HepG2 (cell line): Measurements from ENCODE around the gene IL32. TPM values are rescaled to one million over a fixed set of nuclear protein-coding genes. Genes with fewer than 3 reads are reported as not detected.
A peak's percentile ranks its signal among the peaks of the same experiment; 100 is the strongest.

Experiments used
- FOXK1 ChIP-seq: sonication (generic); formaldehyde crosslinking; IDR thresholded peaks from 2 replicates; pipeline ENCODE4 v1.4.0; 2020; ENCODE audit warnings: low read depth, missing genetic modification reagents, borderline replicate concordance
- GMEB1 ChIP-seq: sonication (generic); formaldehyde crosslinking; IDR thresholded peaks from 2 replicates; pipeline ENCODE4 v1.5.1; 2020; ENCODE audit warnings: missing genetic modification reagents, mild to moderate bottlenecking, borderline replicate concordance
- HMG20B ChIP-seq: conservative IDR thresholded peaks from 2 replicates; pipeline ENCODE4 v1.6.1; 2016; ENCODE audit warnings: missing genetic modification reagents, missing compliant biosample characterization
- MED13 ChIP-seq: sonication (generic); formaldehyde crosslinking; IDR thresholded peaks from 2 replicates; pipeline ENCODE4 v1.5.0; 2020; ENCODE audit warnings: missing genetic modification reagents
- MTF1 ChIP-seq: sonication (generic); formaldehyde crosslinking; IDR thresholded peaks from 2 replicates; pipeline ENCODE4 v1.5.0; 2020; ENCODE audit warnings: missing genetic modification reagents
- NCOA5 ChIP-seq: sonication (generic); formaldehyde crosslinking; IDR thresholded peaks from 2 replicates; pipeline ENCODE4 v1.4.0; 2020; ENCODE audit warnings: missing genetic modification reagents
- PATZ1 ChIP-seq: sonication (generic); formaldehyde crosslinking; IDR thresholded peaks from 2 replicates; pipeline ENCODE4 v1.4.0; 2020; ENCODE audit warnings: missing genetic modification reagents
- SMARCC2 ChIP-seq: fragments of 450-650 bp; IDR thresholded peaks from 2 replicates; pipeline ENCODE4 v1.6.1; 2017; ENCODE audit warnings: antibody characterized with exemption, mild to moderate bottlenecking
- SP5 ChIP-seq: IDR thresholded peaks from 2 replicates; pipeline ENCODE4 v1.6.1; 2016; ENCODE audit warnings: low read depth, borderline replicate concordance
- ZBTB33 ChIP-seq: sonication (generic); formaldehyde crosslinking; IDR thresholded peaks from 2 replicates; pipeline ENCODE4 v1.4.0; 2020; ENCODE audit warnings: missing genetic modification reagents
- ZEB1 ChIP-seq: IDR thresholded peaks from 2 replicates; pipeline ENCODE4 v1.6.1; 2012; ENCODE audit warnings: mild to moderate bottlenecking, low read depth, inconsistent platforms; ENCODE audit not compliant: insufficient replicate concordance
- ZFP82 ChIP-seq: sonication (generic); formaldehyde crosslinking; IDR thresholded peaks from 2 replicates; pipeline ENCODE4 v1.5.1; 2020; ENCODE audit warnings: mild to moderate bottlenecking, missing genetic modification reagents, borderline replicate concordance
- ZFX ChIP-seq: sonication (generic); formaldehyde crosslinking; IDR thresholded peaks from 2 replicates; pipeline ENCODE4 v1.4.0; 2020; ENCODE audit warnings: mild to moderate bottlenecking, low read depth, missing genetic modification reagents, moderate library complexity
- ZNF260 ChIP-seq: sonication (generic); formaldehyde crosslinking; IDR thresholded peaks from 2 replicates; pipeline ENCODE4 v1.4.0; 2020; ENCODE audit warnings: missing genetic modification reagents, low read depth, mild to moderate bottlenecking, borderline replicate concordance
- ZNF382 ChIP-seq: sonication (generic); formaldehyde crosslinking; IDR thresholded peaks from 2 replicates; pipeline ENCODE4 v1.5.0; 2020; ENCODE audit warnings: missing genetic modification reagents, mild to moderate bottlenecking, borderline replicate concordance
- ZNF572 ChIP-seq: sonication (generic); formaldehyde crosslinking; IDR thresholded peaks from 2 replicates; pipeline ENCODE4 v1.5.1; 2020; ENCODE audit warnings: mild to moderate bottlenecking, missing genetic modification reagents
- ZSCAN25 ChIP-seq: sonication (generic); formaldehyde crosslinking; IDR thresholded peaks from 2 replicates; pipeline ENCODE4 v1.8.0; 2022; ENCODE audit warnings: mild to moderate bottlenecking, missing genetic modification reagents
- polyA plus RNA-seq, 8 experiments: library from polyadenylated mRNA; depleted of rRNA in 3 of 8; stranded (reverse) in 7 of 8; unstranded in 1 of 8; fragments of >200 nt; fragmentation: Illumina TruSeq in 4 of 8; extraction: Trizol in 4 of 8; gene quantifications; 2 replicates each; pipeline versions ENCODE4 v1.2.1 to v1.2.3, GENCODE V29; 2011 to 2016; ENCODE audit warnings: low read depth in 4 of 8, missing spikeins in 1 of 8, mixed read lengths in 1 of 8; ENCODE audit not compliant: insufficient read depth in 1 of 8
- total RNA-seq, 5 experiments: library from RNA; depleted of rRNA; stranded (reverse); fragments of >200 nt; fragmentation: Illumina TruSeq; extraction: Trizol; gene quantifications; 2 replicates each; pipeline ENCODE4 v1.2.3, GENCODE V29; 2016; ENCODE audit warnings: low read depth in 1 of 5
- TF ChIP-seq, protein P1 (sequence below): sonication (generic); formaldehyde crosslinking; IDR thresholded peaks from 2 replicates; pipeline ENCODE4 v1.4.0; 2020; ENCODE audit warnings: missing genetic modification reagents, mild to moderate bottlenecking, borderline replicate concordance

IL32 gene
- total and polyA plus RNA-seq, 2 of the 13 experiments (the other 11 are each of a cell fraction or from before 2014, with no cell fraction given), result 115 to 165 TPM

DNA sequence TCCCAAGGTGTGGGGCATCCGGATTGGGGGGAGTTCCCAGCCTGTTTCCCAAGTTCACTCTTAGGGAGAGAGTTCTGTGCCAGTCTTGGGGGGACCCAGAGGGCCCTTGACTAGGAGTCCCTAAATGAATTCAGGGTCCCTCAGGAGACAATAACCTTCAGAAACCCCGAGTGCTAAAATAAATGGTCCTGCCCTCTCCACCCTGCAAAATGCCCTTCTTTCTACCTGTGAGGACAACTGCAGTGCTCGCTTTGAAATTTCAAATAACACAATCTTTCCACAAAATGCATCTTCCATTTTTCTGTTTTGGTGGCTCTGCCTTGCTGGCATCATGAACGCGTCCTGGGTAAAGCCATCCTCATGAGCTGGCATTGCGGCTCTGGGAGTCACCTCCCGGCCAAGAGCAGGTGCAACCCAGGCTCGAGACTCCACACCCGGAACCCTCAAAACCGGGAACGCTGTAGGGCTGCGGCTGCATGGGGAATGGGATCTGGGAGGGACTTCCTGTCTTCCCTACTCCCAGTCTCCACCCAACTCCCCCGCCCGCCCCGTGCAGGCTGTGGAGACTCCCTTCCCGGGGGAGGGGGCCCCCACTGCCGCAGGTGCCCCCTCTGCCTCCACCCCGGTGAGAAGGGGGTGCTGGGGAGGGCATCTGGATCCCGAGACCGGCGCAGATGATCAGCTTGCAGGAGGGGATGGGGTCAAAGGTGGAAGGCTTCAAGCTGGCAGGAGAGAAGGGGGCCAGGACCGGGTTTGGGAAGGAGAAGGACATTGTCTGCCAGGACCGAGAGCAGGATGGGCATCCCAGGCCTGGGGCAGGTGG is 46.8 kb downstream of the IL32 start, which contains the start of gene ZNF205 (continued):
- TF ChIP-seq SMARCC2 (no peak), ZSCAN25 (CRISPR knock-in tag) (no peak), ZFX (peak; percentile 86), ZNF260 (CRISPR knock-in tag) (no peak), SP5 (peak; percentile 42; the same call in 1 of the 2 replicates), MED13 (CRISPR knock-in tag) (no peak), ZNF382 (CRISPR knock-in tag) (no peak), HMG20B (CRISPR knock-in tag) (0 out of 2 replicates have a peak, but pooled peaks have one; percentile 34), MTF1 (no peak), GMEB1 (CRISPR knock-in tag) (peak; percentile 52; the same call in 1 of the 2 replicates), NCOA5 (CRISPR knock-in tag) (no peak), FOXK1 (CRISPR knock-in tag) (peak; percentile 54; the same call in 1 of the 2 replicates), PATZ1 (CRISPR knock-in tag) (peak; percentile 96), ZFP82 (CRISPR knock-in tag) (no peak), ZBTB33 (CRISPR knock-in tag) (peak; percentile 56; the same call in 1 of the 2 replicates), ZNF572 (0 out of 2 replicates have a peak, but pooled peaks have one; percentile 11), ZEB1 (peak; percentile 67)
- TF ChIP-seq, protein P1, sequence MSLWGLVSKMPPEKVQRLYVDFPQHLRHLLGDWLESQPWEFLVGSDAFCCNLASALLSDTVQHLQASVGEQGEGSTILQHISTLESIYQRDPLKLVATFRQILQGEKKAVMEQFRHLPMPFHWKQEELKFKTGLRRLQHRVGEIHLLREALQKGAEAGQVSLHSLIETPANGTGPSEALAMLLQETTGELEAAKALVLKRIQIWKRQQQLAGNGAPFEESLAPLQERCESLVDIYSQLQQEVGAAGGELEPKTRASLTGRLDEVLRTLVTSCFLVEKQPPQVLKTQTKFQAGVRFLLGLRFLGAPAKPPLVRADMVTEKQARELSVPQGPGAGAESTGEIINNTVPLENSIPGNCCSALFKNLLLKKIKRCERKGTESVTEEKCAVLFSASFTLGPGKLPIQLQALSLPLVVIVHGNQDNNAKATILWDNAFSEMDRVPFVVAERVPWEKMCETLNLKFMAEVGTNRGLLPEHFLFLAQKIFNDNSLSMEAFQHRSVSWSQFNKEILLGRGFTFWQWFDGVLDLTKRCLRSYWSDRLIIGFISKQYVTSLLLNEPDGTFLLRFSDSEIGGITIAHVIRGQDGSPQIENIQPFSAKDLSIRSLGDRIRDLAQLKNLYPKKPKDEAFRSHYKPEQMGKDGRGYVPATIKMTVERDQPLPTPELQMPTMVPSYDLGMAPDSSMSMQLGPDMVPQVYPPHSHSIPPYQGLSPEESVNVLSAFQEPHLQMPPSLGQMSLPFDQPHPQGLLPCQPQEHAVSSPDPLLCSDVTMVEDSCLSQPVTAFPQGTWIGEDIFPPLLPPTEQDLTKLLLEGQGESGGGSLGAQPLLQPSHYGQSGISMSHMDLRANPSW, result no peak
